Endothelial cell (in vitro differentiated cells): ENCODE data around the gene PCDHA6. TPM values are rescaled to one million over a fixed set of nuclear protein-coding genes. Genes with fewer than 3 reads are reported as not detected.
A peak's percentile ranks its signal among the peaks of the same experiment; 100 is the strongest.
"Not testable (repeated sequence)": the region's sequence is repeated elsewhere in the genome, so short reads cannot be mapped to it uniquely, and the experiment has no call there.

Experiments
- DNase-seq: peaks from one replicate; pipeline ENCODE4 v3.0.0; 2021; ENCODE audit warnings: low spot score
- H3K27ac Mint-ChIP-seq: one replicate; pipeline ENCODE4 v1.8.0; 2021; ENCODE audit warnings: mixed read lengths, inconsistent platforms; ENCODE audit not compliant: unreplicated experiment
- H3K27me3 Mint-ChIP-seq: one replicate; pipeline ENCODE4 v1.8.0; 2021; ENCODE audit warnings: mild to moderate bottlenecking, moderate library complexity, mixed read lengths, inconsistent platforms; ENCODE audit not compliant: unreplicated experiment
- H3K36me3 Mint-ChIP-seq: one replicate; pipeline ENCODE4 v1.8.0; 2021; ENCODE audit warnings: mild to moderate bottlenecking, low read depth, mixed read lengths, inconsistent platforms; ENCODE audit not compliant: unreplicated experiment
- H3K4me1 Mint-ChIP-seq: one replicate; pipeline ENCODE4 v1.8.0; 2021; ENCODE audit warnings: mild to moderate bottlenecking, mixed read lengths, inconsistent platforms; ENCODE audit not compliant: unreplicated experiment
- H3K4me3 Mint-ChIP-seq: one replicate; pipeline ENCODE4 v1.8.0; 2021; ENCODE audit warnings: mild to moderate bottlenecking, mixed read lengths, inconsistent platforms; ENCODE audit not compliant: unreplicated experiment
- H3K9me3 Mint-ChIP-seq: one replicate; pipeline ENCODE4 v1.8.0; 2021; ENCODE audit warnings: mixed read lengths, inconsistent platforms; ENCODE audit not compliant: unreplicated experiment
- CTCF ChIP-seq: fragments of 200-600 bp; sonication (generic); IDR thresholded peaks from one replicate; pipeline ENCODE4 v1.5.0; 2021; ENCODE audit warnings: antibody characterized with exemption; ENCODE audit not compliant: unreplicated experiment
- total RNA-seq: library from RNA; stranded (reverse); fragmentation: NEBNext Ultra II Directional; extraction: Animal tissue kit (Norgen Biotek cat#: 25700); gene quantifications from one replicate; pipeline ENCODE4 v1.2.1, GENCODE V29; 2021; ENCODE audit not compliant: unreplicated experiment

The PCDHA6 gene
- total RNA-seq, 1 donor from 2014 or later, result 2.3 TPM

GRCh38 chr5:140868721-140869554 lies 41.2 kb downstream of the PCDHA6 start, which contains the start of gene PCDHA11:
PCDHA11 (plus strand) TSS chr5:140868957; CDS start chr5:140869104, 147 bp downstream.
- Mint-ChIP-seq H3K27ac (peak within 1 kb of the TSS; percentile 40), H3K36me3 (peaks cover 11% of the 10 kb centered on the region), H3K4me1 (peaks cover 12% of the 10 kb centered on the region), H3K9me3 (no peaks in the 10 kb centered on the region), H3K4me3 (peak within 1 kb of the TSS; percentile 93), H3K27me3 (peaks cover 2% of the 10 kb centered on the region)
- peak; percentile 41 for TF ChIP-seq CTCF
- DNase-seq, result peak; percentile 45

GRCh38 chr5:140869555-140869886 lies 41.8 kb downstream of the PCDHA6 start:
- Mint-ChIP-seq H3K27me3 (peaks cover 2% of the 10 kb centered on the region), H3K27ac (peak overlapping the region; percentile 40), H3K9me3 (no peaks in the 10 kb centered on the region), H3K4me3 (peak overlapping the region; percentile 93), H3K36me3 (peaks cover 11% of the 10 kb centered on the region), H3K4me1 (peaks cover 12% of the 10 kb centered on the region)
- no peak for DNase-seq
- no peak for TF ChIP-seq CTCF

GRCh38 chr5:140870221-140871201 lies 42.8 kb downstream of the PCDHA6 start:
- Mint-ChIP-seq H3K4me3 (no peak overlapping the region), H3K27ac (no peak overlapping the region), H3K36me3 (peaks cover 11% of the 10 kb centered on the region), H3K27me3 (peaks cover 2% of the 10 kb centered on the region), H3K9me3 (no peaks in the 10 kb centered on the region), H3K4me1 (peaks cover 12% of the 10 kb centered on the region)
- no peak for TF ChIP-seq CTCF
- no peak for DNase-seq

GRCh38 chr5:140875085-140876065 lies 47.6 kb downstream of the PCDHA6 start, which contains the start of gene PCDHA12:
PCDHA12 (plus strand) TSS chr5:140875308; CDS start chr5:140875473, 165 bp downstream.
- Mint-ChIP-seq H3K27ac (peak within 1 kb of the TSS; percentile 80), H3K4me1 (peaks cover 3% of the 10 kb centered on the region), H3K4me3 (peak within 1 kb of the TSS; percentile 95), H3K36me3 (peaks cover 4% of the 10 kb centered on the region), H3K27me3 (no peaks in the 10 kb centered on the region), H3K9me3 (no peaks in the 10 kb centered on the region)
- peak; percentile 33 for DNase-seq
- TF ChIP-seq CTCF, result peak; percentile 59

GRCh38 chr5:140876541-140877261 lies 48.9 kb downstream of the PCDHA6 start:
- not testable (repeated sequence) for H3K27me3 Mint-ChIP-seq, H3K4me1 Mint-ChIP-seq, H3K27ac Mint-ChIP-seq, H3K9me3 Mint-ChIP-seq, DNase-seq, H3K36me3 Mint-ChIP-seq
- peak overlapping the region; percentile 95 for H3K4me3 Mint-ChIP-seq
